Activated T-cell treated with anti-CD3 and anti-CD28 coated beads, Interleukin-2, amount 50 U/mL, for 1 hour (primary cell): ENCODE data around the gene PRR5L.

ENCODE experiments used
- DNase-seq: peaks from one replicate; pipeline ENCODE4 v3.0.0-alpha.2; 2020

Gene PRR5L

DNA sequence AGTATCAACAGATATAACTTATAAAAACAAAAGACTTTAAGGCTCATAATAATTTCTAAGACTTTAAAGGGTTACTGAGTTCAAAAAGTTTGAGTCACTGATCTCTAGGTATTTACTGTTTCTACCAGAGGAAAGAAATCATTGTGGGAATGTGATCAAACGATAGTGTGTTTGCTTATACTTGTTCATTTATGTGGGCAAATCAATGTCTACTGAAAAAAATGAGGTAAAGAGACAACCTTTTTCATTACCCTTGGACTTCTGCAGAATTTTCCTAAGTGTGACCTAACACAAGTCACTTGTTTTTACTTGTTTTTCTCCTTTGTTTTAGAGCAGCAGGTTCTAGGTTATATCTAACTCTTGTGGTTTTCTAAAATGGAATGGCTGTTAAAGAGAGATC, 65.4 kb downstream of the PRR5L start:
- no peak for DNase-seq

DNA sequence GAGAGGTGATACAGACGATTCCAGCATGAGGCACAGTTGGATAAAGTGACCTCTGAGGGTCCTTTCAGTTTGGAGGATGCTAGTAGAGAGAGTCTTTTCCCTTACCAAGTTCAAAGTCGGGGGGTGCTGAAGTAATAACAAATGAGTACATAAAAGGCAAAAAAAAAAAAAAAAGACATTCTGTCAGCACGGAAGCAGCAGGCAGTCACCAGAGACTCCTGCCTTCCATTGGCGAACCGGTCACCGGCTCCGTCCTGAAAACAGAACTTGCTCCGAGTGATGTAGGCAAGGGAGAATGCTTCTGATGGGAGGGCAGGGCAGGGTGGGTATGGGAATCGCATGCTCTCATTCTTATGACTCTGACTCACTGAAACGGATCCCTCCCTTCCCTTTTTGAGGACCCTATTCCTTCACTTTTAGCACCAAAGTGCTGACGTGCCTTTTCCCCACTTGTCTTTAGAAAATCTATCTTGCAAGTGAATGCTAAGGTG, 65.9 kb downstream of the PRR5L start:
- no peak for DNase-seq

DNA sequence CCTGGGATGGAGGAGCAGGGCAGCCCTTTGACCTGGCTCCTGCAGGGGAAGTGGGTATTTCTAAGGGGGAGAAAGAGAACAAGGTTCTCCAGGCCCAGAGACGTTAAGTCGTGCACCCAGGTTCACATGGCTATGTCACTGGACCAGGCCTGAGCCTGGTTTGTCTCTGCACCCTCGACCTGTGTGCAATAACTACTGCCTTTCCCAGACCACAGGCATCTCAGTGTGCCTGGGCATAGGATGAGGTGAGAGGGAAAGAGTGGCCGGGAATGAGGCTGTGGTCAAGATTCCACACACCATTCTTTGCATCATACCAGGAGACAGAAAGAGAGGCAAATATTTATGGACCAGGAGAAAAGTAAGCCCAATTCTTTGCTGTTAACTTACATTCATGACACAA, 66.8 kb downstream of the PRR5L start:
- DNase-seq: no peak

DNA sequence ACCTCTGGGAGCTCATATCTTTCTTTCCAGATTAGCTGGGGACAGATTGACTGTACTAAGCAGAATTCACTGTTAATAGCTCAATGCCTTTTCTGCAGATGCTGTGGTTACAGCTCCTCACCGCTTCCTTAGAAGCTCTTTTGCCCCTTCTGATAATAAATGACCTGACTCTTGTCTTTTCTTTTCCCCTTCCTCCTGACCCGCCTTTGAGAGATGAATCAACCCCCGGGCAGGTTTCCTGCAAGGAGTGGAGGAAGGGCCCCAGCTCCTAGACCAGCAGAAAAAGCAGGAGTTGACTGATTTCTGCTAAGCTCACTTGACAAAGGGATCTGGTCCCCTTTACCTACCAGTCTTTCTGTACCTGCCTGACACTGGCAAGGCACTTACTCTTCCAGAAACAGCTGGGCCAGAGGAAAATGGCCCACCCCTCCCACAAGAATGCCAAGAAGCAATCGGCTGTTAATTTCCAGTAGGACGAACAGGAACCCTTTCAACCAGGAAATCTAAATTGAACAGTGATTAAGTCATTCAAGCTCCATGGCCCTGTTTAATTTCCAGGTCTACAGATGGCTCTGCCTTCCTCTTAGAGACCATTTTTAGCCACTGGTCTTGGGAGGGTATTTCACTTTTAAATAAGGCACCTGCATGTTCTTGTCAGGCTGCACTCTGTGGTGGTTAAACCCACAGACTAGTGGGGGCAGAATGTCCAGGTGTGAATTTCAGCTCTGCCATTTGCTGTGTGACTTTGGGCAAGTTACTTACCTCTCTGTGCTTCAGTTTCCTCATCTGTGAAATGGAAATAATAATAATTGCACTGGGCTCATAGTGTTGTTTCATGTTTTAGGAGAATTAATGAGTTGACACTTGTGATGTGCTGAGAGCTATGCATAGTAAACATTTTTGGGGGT, 67.5 kb downstream of the PRR5L start:
- no peak for DNase-seq

DNA sequence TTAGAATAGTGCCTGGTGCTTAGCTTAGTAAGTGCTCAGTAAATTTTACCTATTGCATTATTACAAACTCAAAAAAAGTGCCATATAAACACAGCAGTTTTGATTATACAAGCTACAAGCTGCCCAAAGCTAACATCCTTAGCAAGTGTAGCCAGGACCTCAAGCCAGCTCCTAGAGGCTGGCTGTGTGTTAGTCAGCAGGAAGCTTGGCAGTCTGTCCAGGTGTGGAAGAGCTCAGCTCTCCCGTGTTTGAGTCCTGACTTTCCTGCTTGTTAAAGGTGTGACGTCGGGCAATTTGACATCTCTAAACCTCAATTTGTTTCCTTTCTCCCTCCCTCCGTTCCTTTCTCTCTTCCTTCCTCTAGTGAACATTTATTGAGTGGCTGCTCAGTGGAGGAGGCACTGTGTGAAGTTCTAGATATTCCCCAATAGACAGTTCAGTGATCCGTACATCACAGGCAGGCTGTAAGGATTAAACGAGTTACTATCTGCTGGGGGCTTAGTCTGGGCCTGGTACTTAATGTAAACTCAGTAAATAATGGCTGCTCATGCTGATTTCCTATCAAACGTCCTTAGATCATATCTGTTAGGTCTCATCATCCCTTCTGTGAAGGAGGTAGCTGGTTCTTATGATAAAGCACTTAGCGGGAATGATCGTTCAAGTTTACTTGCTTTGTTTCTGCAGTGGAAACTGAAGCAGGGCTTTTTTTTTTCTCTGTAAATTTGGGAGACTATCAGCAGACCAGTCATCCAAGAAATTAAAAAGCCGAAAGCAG, 68.7 kb downstream of the PRR5L start:
- no peak for DNase-seq

GRCh38 chr11:36365907-36366306, 69.8 kb downstream of the PRR5L start:
- no peak for DNase-seq

- DNase-seq: no peak
These were observed 72.0 kb downstream of the PRR5L start for GRCh38 chr11:36367806-36368680.

- DNase-seq: no peak
These were observed 75.1 kb downstream of the PRR5L start for GRCh38 chr11:36371181-36371580.

- DNase-seq: no peak
These were observed 75.5 kb downstream of the PRR5L start for GRCh38 chr11:36371590-36371989.

GRCh38 chr11:36372101-36372771, 76.1 kb downstream of the PRR5L start:
- no peak for DNase-seq

DNA sequence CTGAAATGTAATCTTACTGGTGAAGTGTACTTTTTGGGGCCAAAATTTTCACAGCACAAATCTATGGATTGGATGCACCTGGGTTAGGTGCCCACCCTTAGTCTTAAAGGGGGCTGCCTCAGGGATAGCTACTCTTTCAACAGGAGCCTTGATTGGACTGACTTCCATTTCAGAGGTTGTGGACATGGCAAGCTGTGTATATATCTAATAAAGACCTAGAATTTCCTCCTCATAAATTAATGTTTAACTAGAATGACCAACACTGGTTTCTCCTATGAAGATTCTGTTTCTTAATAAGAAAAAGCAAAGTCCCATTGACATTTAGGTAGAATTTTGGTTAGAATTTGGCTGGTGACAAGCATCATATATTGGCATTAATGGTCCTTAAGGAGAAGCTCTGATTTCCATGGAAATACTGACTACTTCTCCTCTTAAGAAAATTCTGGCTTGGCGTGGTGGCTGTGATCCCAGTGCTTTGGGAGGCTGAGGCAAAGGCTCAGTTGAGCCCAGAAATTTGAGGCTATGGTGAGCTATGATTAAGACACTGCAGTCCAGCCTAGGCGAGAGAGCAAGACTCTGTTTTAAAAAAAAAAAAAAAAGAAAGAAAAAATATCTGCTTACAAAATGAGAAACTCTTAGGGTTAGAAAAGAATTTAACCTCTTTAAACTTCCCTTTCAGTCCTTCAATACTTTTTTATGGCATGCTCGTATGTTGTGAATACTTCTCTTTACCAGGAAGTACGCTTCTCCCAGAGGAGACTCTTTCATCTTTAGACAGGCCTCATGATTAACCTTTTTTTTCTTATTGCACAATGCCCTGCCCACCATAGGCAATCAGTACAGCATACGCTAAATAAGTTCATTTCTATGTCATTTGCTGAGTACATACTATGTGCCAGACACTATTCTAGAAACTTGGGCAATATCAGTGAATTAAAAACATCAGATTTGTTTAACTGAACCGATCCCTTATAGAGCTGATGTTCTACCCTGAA, 77.2 kb downstream of the PRR5L start:
- no peak for DNase-seq

GRCh38 chr11:36374726-36375125, 78.6 kb downstream of the PRR5L start:
- no peak for DNase-seq

- DNase-seq: no peak
These were observed 79.4 kb downstream of the PRR5L start for GRCh38 chr11:36375353-36376008.

DNA sequence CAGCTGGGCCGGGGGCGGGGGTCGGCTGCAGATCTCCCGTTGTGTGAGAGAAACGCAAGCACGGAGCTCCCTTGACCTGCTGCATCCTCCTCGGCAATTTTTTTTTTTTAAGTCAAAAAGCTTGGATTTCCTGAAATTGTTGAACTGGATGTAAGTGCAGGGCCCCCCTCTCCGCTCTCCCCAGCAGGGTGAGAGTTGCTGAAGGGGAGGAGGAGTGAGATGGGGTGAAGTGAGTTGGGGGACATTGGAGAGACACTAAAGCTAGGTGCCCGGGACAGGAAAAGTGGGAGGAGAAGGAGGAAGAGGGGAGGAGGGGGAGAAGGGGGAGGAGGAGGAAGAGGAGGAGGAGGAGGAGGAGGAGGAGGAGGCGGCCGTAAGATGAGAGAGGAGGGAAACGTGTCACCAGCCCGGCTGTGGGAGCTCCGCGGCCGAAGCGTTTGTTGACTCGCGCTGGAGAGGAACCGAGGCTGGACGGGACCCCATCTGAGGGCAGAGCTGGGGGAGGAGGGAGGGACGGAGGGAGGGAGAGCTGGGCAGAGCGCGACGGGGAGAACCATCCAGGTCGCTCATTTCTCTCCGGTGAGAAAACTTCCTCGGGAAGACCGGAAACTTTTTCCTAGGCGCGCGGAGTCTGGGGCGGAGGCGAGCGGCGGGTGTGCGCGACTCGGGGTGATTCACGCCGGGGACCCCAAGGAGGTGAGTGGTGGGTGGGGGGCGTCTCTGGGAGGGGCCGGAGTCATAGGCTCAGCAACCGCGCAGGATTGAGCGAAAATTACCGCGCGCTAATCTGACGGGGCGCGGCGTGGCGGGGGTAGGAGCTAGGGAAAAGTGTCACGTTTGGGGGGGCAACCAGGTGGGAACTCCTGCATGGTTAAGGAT, 80.2 kb downstream of the PRR5L start:
- no peak for DNase-seq

- DNase-seq: peak; percentile 58
These were observed 81.0 kb downstream of the PRR5L start for GRCh38 chr11:36376888-36377758.

DNA sequence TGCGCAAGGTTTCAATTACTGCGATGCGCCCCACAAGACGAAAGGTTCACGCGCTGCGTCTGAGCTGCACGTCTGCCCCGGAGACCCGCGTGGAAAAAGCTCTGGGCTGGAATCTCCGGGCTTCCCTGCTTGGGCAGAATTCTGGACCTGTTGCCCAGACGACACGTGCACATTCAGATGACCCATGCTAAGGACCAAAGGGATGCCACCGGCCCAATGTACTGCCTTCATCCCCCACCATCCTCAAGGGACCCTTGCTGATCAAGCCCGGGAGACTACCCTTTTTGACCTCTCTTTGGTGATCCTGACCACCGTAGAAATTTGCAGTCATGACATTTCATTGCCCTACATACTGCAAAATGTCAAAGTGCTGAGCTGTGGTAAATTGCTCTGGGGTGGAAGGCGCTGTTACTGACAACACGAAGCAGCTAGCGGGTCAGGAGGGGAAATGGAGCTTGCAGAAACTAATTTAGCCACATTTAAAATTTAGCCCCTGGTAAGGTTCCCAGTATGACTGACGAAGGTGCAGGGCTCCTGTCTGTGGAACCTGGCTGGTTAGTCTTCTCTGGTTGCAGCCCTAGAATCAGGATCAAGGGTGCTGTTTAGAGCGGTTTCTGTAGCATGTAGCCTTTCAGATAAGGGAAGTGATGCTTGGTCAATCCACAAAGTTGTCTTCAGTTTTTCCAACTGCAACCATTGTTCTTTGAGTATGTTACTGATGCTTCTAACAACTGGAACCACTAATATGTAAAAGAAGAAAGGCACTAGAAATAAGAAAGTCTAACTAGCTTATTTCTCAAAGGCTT, 81.9 kb downstream of the PRR5L start:
- DNase-seq: no peak

- DNase-seq: no peak
These were observed 83.6 kb downstream of the PRR5L start for GRCh38 chr11:36379653-36380052.
